Activated CD8-positive, alpha-beta memory T cell treated with anti-CD3 and anti-CD28 coated beads for 36 hours (primary cell): Measurements from ENCODE around the gene SP3. TPM values are rescaled to one million over a fixed set of nuclear protein-coding genes. Genes with fewer than 3 reads are reported as not detected.

ENCODE experiments used
- CTCF ChIA-PET: fragments of 350-600 bp; sonication (Branson Sonifier 250); formaldehyde crosslinking; loops from one replicate; lab custom pipeline; 2021; ENCODE audit warnings: antibody characterized with exemption; lab: Charles Lee
- POLR2A ChIA-PET: fragments of 350-600 bp; sonication (Branson Sonifier 250); formaldehyde crosslinking; loops from one replicate; lab custom pipeline; 2021; ENCODE audit warnings: antibody characterized with exemption; lab: Charles Lee
- total RNA-seq, 2 experiments: library from RNA; stranded (reverse); gene quantifications; one replicate each; pipeline ENCODE4 v1.2.3, GENCODE V29; 2021

Gene SP3
- total RNA-seq, 2 experiments from 2014 or later, result 84.8 to 95.5 TPM

DNA sequence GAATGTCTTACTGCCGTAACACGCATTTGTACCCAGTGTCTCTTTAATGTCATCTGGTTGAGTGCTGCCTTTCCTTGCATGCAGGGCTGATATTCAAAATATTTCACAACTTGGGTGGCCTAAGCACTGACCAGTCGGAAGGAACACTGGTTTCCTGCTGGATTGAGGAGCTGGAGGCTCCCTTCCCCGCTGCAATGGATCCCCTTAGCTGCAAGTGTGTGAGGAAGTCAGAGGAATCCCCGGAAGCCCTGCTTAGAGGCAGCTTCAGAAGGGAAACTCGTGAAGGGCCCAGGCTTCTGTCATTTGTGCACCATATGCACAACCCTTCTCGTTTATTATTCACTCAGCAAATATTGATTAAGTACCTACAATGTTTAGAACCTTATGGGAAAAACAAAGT is 33.2 kb upstream of the SP3 start:
- ChIA-PET POLR2A (no interaction called here), CTCF (interaction anchor here (0.7 kb wide), 1 partner anchor 604 kb away, joined by 3 read pairs; no protein-coding TSS in a partner anchor)

DNA sequence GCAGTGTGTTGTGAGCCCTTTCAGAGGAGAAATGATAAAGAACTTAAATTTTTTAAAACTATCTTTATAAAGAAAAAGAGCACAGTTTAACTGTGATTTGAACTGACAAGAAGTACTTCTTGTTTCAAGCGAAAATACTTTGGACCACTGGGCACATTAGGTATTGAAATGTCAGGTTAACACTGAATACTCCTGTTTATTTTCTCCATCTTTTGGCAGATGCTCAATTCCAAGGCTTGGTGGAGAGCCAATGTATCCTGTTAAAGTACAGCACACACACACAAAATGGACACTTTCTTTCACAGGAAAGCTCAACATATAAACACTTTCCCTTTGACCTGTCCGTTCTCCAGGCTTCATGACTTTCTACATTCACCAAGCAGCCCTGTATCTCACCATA is 32.6 kb upstream of the SP3 start:
- ChIA-PET POLR2A (no interaction called here), CTCF (no interaction called here)

DNA sequence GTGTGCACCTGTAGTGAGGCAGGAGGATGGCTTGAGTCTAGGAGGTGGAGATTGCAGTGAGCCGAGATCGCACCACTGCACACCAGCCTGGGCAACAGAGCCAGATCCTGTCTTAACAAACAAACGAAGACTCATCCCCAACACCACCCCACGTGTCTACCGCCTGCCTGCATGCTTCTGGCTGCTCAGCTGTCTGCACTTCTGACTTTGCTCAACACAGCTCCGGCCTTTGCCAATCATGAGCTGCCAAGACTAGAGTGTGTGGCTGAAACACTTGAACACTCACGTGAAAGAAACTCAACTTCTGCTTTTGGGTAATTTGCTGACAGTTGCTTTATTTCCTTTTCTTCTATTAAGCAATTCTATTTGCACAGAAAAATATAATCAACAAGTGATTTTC is 32.1 kb upstream of the SP3 start:
- POLR2A ChIA-PET, result no interaction called here
- CTCF ChIA-PET, result no interaction called here

- ChIA-PET CTCF (no interaction called here), POLR2A (no interaction called here)
Observed at GRCh38 chr2:173996766-173997165, 31.6 kb upstream of the SP3 start.

DNA sequence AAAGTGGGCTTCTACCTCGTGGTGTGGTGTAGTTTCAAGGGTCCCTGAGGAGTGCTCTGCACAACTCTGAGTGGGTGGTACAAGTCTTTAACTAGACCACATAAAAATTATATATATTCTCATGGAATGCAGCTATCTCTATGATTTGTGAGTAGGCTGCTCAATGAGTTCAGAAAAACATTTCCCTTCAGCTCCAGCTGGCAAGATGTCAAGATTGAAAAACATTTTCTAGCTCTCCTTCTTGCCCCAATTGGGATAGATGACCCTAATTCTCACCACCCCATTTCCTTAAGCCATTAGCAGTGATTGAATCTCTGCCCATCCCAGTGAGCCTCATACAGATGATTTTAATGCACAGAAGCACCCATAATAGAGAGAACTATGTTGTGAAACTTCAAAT is 28.3 kb upstream of the SP3 start:
- ChIA-PET POLR2A (no interaction called here), CTCF (no interaction called here)

DNA sequence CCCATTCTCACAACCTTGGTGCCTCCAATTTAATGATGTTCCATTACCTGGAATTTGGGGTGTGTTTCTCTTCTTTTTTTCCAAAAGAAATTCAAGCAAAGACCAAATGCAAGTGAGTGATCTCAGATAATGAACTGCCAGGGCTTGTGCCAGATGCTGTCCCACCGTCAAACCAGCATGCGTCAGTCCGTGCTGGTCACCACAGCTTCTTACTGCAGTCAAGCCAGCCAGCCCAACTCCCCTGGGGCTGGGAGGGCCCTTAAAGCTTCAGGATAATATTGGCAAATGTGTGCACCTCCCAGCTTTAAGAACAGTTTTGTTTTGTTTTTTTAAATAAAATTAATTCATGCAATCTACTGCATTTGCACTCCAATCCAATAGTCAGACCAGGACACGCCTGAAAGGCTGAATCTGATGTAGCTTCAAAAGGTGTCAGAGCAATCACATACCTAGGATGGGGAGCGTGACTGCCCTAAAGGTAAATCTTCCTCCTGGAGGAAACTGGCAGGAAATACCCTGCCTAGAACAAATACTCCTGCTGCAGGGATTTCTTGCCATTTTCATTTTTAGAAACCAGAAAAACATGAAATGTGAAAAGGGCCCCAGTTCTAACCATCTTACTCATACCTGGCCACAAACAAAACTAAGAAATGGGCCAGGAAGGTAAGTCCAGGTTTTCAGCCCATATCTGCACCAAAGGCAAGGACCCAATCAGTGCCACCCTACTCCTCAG is 26.8 kb upstream of the SP3 start:
- CTCF ChIA-PET, result no interaction called here
- POLR2A ChIA-PET, result no interaction called here

GRCh38 chr2:173990970-173991819 is 26.0 kb upstream of the SP3 start:
- POLR2A ChIA-PET, result no interaction called here
- CTCF ChIA-PET, result no interaction called here

GRCh38 chr2:173990245-173990644 is 25.1 kb upstream of the SP3 start:
- ChIA-PET CTCF (no interaction called here), POLR2A (no interaction called here)

- ChIA-PET POLR2A (no interaction called here), CTCF (no interaction called here)
Observed at GRCh38 chr2:173989884-173990215, 24.7 kb upstream of the SP3 start.

- POLR2A ChIA-PET, result no interaction called here
Observed at GRCh38 chr2:173989160-173989883, 24.1 kb upstream of the SP3 start.

DNA sequence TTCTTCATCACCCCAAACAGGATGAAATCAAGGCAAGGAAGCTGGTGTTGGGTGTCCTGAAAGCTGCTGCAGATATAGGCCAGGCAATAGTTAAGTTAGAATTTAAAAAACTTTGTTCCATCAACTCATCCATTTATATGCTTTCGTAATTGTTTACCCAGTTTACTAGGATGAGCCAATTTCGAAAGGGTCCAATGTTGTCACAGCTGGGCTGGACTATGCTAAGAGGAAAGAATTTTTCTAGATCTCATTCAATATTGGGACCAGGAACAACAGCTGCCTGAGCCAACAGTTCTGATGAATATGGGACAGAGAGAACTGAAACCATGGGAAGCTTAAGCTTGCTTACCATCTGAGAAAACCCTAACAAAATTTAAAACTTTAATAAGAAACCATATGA is 21.6 kb upstream of the SP3 start:
- ChIA-PET CTCF (no interaction called here), POLR2A (no interaction called here)

More at GRCh38 chr2:173989160-173989883, 24.1 kb upstream of the SP3 start:
- CTCF ChIA-PET, result no interaction called here

- ChIA-PET POLR2A (interaction anchor here (0.6 kb wide), 1 partner anchor 45 kb away, joined by 8 read pairs; no protein-coding TSS in a partner anchor), CTCF (no interaction called here)
Observed at GRCh38 chr2:173985605-173985992, 20.4 kb upstream of the SP3 start.

DNA sequence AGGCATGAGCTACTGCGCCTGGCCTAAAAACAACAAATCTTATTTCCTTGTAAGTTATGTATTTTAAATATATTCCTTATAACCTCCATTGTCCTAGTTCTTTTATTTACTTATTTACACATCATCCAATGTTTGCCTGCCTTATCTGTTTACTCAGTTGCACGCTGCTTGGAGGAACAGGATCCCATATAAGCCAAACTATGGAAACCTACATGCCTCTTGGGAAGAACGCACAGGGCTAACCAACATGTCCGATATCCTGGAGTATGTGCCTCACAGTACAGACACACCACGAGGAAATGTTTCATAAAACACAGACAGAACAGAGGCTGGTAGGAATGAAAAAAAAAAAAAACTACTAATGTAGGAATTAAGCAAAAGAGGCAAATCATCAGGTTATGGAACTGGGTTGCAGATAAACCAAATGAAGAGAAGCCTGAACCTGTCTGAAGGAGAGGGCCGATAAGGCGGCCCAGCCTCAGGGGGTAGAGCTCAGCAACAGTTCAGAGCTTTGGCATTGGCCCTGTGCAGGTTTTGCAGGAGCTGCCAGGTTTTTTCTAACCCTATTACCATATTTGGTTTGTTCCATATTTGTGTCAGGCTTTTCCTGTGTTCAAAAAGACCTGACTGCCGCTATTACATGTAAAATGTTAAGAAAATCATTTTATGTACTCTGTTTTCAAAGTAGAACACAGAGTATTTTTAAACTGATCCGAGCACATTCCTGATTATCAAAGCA is 19.9 kb upstream of the SP3 start:
- ChIA-PET CTCF (no interaction called here), POLR2A (interaction anchor here (0.6 kb wide), 1 partner anchor 44 kb away, joined by 8 read pairs; no protein-coding TSS in a partner anchor)

- ChIA-PET POLR2A (no interaction called here), CTCF (no interaction called here)
Observed at GRCh38 chr2:173983391-173983871, 18.3 kb upstream of the SP3 start.

- CTCF ChIA-PET, result no interaction called here
- POLR2A ChIA-PET, result no interaction called here
Observed at GRCh38 chr2:173982918-173983317, 17.7 kb upstream of the SP3 start.

DNA sequence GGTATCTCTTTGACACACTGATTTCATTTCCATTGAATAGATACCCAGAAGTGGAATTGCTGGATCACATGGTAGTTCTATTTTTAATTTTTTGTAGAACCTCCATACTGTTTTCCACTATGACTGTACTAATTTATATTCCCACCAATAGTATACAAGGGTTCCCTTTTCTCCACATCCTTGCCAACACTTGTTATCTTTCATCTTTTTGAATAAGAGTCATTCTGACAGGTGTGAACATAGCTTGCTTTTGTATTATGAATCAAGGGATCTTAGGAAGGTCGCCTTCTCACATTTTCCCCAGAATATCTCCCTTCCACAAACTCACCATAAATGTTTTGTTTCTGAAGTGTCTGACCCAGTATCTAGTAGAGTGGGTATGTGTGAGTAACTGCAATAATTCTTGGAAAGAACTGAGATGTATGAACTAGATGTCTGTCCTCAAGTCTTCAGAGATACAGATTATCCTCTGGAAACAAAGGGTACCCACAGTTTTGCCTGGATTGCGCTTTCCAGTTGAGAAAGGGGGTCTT is 17.1 kb upstream of the SP3 start:
- ChIA-PET CTCF (no interaction called here), POLR2A (interaction anchor here (0.5 kb wide), 1 partner anchor 24 kb away, joined by 6 read pairs; no protein-coding TSS in a partner anchor)

- CTCF ChIA-PET, result no interaction called here
- POLR2A ChIA-PET, result no interaction called here
Observed at GRCh38 chr2:173981520-173981919, 16.3 kb upstream of the SP3 start.

- CTCF ChIA-PET, result interaction anchor here (1.5 kb wide), 1 partner anchor 33 kb away, joined by 4 read pairs; no protein-coding TSS in a partner anchor
- POLR2A ChIA-PET, result interaction anchor here (0.6 kb wide), 1 partner anchor 35 kb away, joined by 4 read pairs; no protein-coding TSS in a partner anchor
Observed at GRCh38 chr2:173979751-173980351, 14.7 kb upstream of the SP3 start.
